Adipocyte (in vitro differentiated cells): ENCODE data around the gene BFAR.
"Not testable (repeated sequence)": the region's sequence is repeated elsewhere in the genome, so short reads cannot be mapped to it uniquely, and the experiment has no call there.

ENCODE experiments used
- DNase-seq: peaks from one replicate; pipeline ENCODE4 v3.0.0-alpha.2; 2015; ENCODE audit warnings: low read depth
- H3K27me3 ChIP-seq: replicated peaks from 2 replicates; pipeline ENCODE4 v1.7.0; 2013; ENCODE audit warnings: mild to moderate bottlenecking, low read length, moderate library complexity; ENCODE audit not compliant: control insufficient read depth, insufficient read depth
- H3K36me3 ChIP-seq: 2 replicates; pipeline ENCODE4 v1.7.0; 2013; ENCODE audit warnings: low read length, mild to moderate bottlenecking, moderate library complexity; ENCODE audit not compliant: control insufficient read depth, insufficient read depth, severe bottlenecking
- H3K4me1 ChIP-seq: 2 replicates; pipeline ENCODE4 v1.7.0; 2013; ENCODE audit warnings: mild to moderate bottlenecking, low read length, moderate library complexity; ENCODE audit not compliant: control insufficient read depth, insufficient read depth
- H3K4me3 ChIP-seq: 2 replicates; pipeline ENCODE4 v1.7.0; 2013; ENCODE audit warnings: mild to moderate bottlenecking, low read length, moderate library complexity
- H3K9ac ChIP-seq: 2 replicates; pipeline ENCODE4 v1.7.0; 2013; ENCODE audit warnings: mild to moderate bottlenecking, low read length, moderate library complexity
- H3K9me3 ChIP-seq: 2 replicates; pipeline ENCODE4 v1.7.0; 2013; ENCODE audit warnings: mild to moderate bottlenecking, low read length, moderate library complexity; ENCODE audit not compliant: control insufficient read depth

BFAR gene

DNA sequence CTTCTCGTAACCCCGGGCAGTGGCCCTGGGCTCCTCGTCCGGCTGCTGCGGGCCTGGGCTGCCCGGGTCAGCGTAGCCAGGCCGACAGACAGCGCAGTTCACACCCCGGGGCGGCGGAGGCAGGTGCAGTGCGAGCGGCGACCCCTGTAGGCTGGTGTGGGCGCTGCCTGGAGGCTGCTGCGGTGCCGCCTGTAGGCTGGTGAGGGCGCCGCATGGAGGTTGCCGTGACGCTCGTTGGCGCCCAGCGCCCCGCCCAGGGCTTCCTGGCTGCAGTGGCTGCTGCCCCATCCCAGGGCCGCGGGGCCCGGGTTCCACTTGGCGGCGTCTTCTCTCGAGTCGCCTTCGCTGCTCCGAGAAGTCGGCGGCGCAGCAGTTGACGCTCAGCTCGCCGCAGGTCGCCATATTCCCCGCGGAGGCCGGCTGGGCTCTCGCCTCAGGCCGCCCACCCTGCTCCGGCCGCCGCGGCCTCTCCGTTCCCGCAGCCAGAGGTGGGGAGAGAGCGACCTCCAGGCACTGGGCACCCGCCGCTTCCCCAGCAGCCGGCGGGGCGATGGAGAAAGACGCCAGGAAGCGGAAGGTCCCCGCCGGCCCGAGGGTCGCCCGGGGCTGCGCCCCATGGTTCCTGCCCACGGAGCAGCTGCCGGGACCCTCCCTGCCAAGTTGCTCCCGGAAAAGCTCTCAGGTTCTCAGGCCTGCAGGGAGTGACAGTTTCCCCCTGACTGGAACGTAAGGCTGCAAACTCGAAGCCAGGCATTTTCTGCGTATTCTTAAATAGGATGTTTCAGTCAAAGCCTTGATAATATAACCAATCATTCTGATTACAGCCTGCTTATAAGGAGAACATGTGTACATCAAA, 70.6 kb downstream of the BFAR start, which contains the start of gene NPIPA3:
NPIPA3 (plus strand) TSS at position 256 of the 856 bp plus-strand sequence. CDS start 5,533 bp downstream, outside the sequence.
- not testable (repeated sequence) for H3K27me3 ChIP-seq

More for the DNA sequence above, 70.6 kb downstream of the BFAR start, which contains the start of gene NPIPA3:
- DNase-seq, H3K4me1 ChIP-seq, H3K9ac ChIP-seq, H3K9me3 ChIP-seq, H3K36me3 ChIP-seq, H3K4me3 ChIP-seq: not testable (repeated sequence)
